RPMI8226 (cell line): ENCODE results near the gene ALS2.
"Not testable (repeated sequence)": the region's sequence is repeated elsewhere in the genome, so short reads cannot be mapped to it uniquely, and the experiment has no call there.

Experiments
- DNase-seq: peaks from one replicate; pipeline ENCODE4 v3.0.0-alpha.2; 2015

Gene ALS2

GRCh38 chr2:201780674-201781493 is at the start of gene ALS2:
Gene ALS2, minus strand, starts transcription at chr2:201780933. Its CDS starts 12,048 bp downstream, at chr2:201768885.
- peak; percentile 92 for DNase-seq

- DNase-seq = no peak
Observed at GRCh38 chr2:201828220-201828619, 47.5 kb upstream of the ALS2 start.

- no peak for DNase-seq
Observed at GRCh38 chr2:201827621-201828020, 46.9 kb upstream of the ALS2 start.

- no peak for DNase-seq
Observed at GRCh38 chr2:201824212-201824611, 43.5 kb upstream of the ALS2 start.

GRCh38 chr2:201821080-201821479 is 40.3 kb upstream of the ALS2 start:
- no peak for DNase-seq

GRCh38 chr2:201820383-201821007 is 39.8 kb upstream of the ALS2 start:
- DNase-seq = no peak

GRCh38 chr2:201816657-201817575 is 36.2 kb upstream of the ALS2 start:
- DNase-seq = no peak

GRCh38 chr2:201813996-201814760 is 33.4 kb upstream of the ALS2 start:
- DNase-seq = no peak

- not testable (repeated sequence) for DNase-seq
Observed at GRCh38 chr2:201810604-201811003, 29.9 kb upstream of the ALS2 start.

GRCh38 chr2:201809633-201810032 is 28.9 kb upstream of the ALS2 start:
- DNase-seq = no peak

GRCh38 chr2:201808027-201808426 is 27.3 kb upstream of the ALS2 start:
- no peak for DNase-seq

- DNase-seq = no peak
Observed at GRCh38 chr2:201807452-201807999, 26.8 kb upstream of the ALS2 start.

- DNase-seq = no peak
Observed at GRCh38 chr2:201806442-201807170, 25.9 kb upstream of the ALS2 start, which contains the start of gene CDK15. Gene CDK15, plus strand, starts transcription at chr2:201806537. Its CDS starts 128 bp downstream, at chr2:201806665.

- not testable (repeated sequence) for DNase-seq
Observed at GRCh38 chr2:201798914-201799285, 18.2 kb upstream of the ALS2 start.

GRCh38 chr2:201798252-201798913 is 17.6 kb upstream of the ALS2 start:
- DNase-seq = no peak

- DNase-seq = no peak
Observed at GRCh38 chr2:201797175-201797840, 16.6 kb upstream of the ALS2 start.

- DNase-seq = no peak
Observed at GRCh38 chr2:201796478-201796865, 15.7 kb upstream of the ALS2 start.

GRCh38 chr2:201795607-201796477 is 15.1 kb upstream of the ALS2 start:
- peak; percentile 14 for DNase-seq

- DNase-seq = no peak
Observed at GRCh38 chr2:201794294-201794693, 13.6 kb upstream of the ALS2 start.
